Measurements from ENCODE around the gene ANKDD1A.

Gene ANKDD1A

DNA sequence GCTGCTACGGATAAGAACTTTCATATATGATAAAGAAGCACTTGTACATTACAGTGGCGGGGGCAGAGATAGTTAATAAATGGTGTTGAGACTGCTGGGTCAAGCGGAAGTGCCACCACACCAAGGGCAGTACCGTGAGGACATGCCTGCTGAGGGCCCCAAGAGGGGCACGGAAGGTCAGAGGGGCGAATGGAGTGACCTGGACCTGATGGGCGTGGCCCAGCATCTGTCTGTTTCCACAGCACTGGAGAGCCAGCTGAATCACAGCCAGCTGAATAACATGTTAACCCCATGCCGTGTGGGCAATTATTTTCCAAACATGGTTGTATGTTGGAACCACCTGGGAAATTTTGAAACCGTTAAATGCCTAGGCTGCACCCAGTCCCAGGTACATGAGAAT lies 37.2 kb downstream of the ANKDD1A start:
- Histone ChIP-seq H3K4me3 (ENCODE audit: low read depth, low read length) (no peak overlapping the region), H3K4me1 (ENCODE audit: control insufficient read depth, insufficient read depth, low read length) (no peaks in the 10 kb centered on the region), H3K9me3 (ENCODE audit: control insufficient read depth, insufficient read depth, low read depth, low read length) (no peaks in the 10 kb centered on the region), H3K27ac (ENCODE audit: extremely low read depth, low read depth, low read length) (no peak overlapping the region), H3K36me3 (ENCODE audit: control insufficient read depth in 2 of 2, insufficient read depth in 1 of 2, low read length in 2 of 2) (no peaks in the 10 kb centered on the region)
- POLR2A ChIA-PET, result no interaction called here
- CTCF ChIA-PET, result interaction anchor here (0.8 kb wide), 1 partner anchor 16 kb away, joined by 4 read pairs; no protein-coding TSS in a partner anchor
- no peak for TF ChIP-seq ZNF658 (tag by site-specific recombination; IDR thresholded peaks at IDR 0.05)
- no peak for TF ChIP-seq ZNF558 (tag by site-specific recombination; IDR thresholded peaks at IDR 0.05)
- no peak for TF ChIP-seq ZBTB48 (tag by site-specific recombination; IDR thresholded peaks at IDR 0.05)

DNA sequence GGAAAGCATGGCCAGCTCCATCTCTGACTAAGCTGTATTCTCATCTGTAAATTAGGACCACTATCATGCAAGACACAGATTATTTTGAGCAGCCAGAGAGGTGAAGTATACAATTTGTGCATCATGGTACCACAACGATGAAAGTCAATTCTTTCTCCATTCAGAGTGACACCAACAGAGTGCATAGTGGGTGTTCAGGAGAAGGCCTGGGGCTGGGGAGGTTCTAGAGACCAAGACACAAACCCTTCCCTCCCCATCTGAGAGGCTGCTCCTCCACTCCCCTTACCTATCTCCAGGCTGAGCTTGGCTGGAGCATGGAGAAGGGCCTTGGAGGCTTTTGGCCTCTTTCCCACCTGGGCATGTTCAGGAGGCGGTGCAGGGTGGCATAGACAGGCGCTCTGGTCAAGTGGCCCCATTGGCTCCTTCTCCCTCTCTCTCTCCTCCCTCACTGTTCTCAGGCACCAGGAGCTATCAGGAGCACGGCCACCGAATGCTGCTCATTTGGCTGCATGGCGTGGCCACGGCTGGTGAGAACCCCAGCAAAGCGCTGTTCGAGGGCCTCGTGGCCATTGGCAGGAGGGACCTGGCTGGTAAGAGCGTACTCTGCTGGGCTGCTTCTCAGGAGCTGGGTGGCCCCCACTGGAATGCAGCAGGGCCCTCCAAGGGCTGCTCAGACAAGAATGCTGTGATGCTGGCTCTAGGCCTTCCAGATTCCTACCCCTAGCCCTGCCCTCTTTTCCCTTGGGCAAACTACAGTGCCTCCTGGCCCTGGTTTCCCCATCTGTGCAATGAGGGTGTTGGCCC lies 37.9 kb downstream of the ANKDD1A start:
- Histone ChIP-seq H3K27ac (ENCODE audit: extremely low read depth, low read depth, low read length) (no peak overlapping the region), H3K4me3 (ENCODE audit: low read depth, low read length) (no peak overlapping the region), H3K9me3 (ENCODE audit: control insufficient read depth, insufficient read depth, low read depth, low read length) (no peaks in the 10 kb centered on the region), H3K36me3 (ENCODE audit: control insufficient read depth in 2 of 2, insufficient read depth in 1 of 2, low read length in 2 of 2) (no peaks in the 10 kb centered on the region), H3K4me1 (ENCODE audit: control insufficient read depth, insufficient read depth, low read length) (no peaks in the 10 kb centered on the region)
- 0 out of 2 replicates have a peak, but pooled peaks have one; percentile 21 for TF ChIP-seq GLIS2 (tag by site-specific recombination; IDR thresholded peaks at IDR 0.05)
- no peak for TF ChIP-seq ZNF677 (tag by site-specific recombination; IDR thresholded peaks at IDR 0.05)
- ChIA-PET POLR2A (no interaction called here), CTCF (interaction anchor here (0.7 to 0.8 kb wide), 2 partner anchors 17 to 200 kb away, joined by 3 to 4 read pairs; no protein-coding TSS in a partner anchor)

DNA sequence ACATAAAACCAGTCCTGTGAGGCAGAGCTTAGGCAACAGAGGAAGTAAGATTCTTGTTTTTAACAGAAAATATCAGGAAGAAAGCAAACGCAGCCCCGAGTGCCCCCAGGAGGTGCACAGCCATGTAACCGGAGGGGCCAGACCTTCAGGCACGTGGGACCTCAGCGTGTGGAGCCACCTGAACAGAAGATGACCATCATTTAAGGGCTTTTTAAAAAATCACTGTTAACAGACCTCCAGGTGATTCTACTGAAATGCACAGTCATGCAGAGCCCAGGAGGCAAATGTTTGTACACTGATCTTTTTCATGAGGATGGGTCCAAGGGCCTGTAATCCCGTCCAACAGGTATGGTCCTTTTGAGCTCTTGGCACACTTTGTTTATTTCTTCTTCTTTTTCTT lies 39.2 kb downstream of the ANKDD1A start:
- H3K4me3 ChIP-seq (ENCODE audit: low read depth, low read length), result no peak overlapping the region
- H3K36me3 ChIP-seq (ENCODE audit: control insufficient read depth in 2 of 2, insufficient read depth in 1 of 2, low read length in 2 of 2), result peaks cover 0 to 3% of the 10 kb centered on the region in 2 experiments; a peak in 1 of 3 replicates
- no peaks in the 10 kb centered on the region for H3K4me1 ChIP-seq (ENCODE audit: control insufficient read depth, insufficient read depth, low read length)
- H3K27ac ChIP-seq (ENCODE audit: extremely low read depth, low read depth, low read length), result no peak overlapping the region
- H3K9me3 ChIP-seq (ENCODE audit: control insufficient read depth, insufficient read depth, low read depth, low read length), result no peaks in the 10 kb centered on the region
- CTCF ChIA-PET, result interaction anchor here (0.7 kb wide), 1 partner anchor 140 kb away, joined by 3 read pairs; no protein-coding TSS in a partner anchor
- POLR2A ChIA-PET, result interaction anchor here (0.6 kb wide), 1 partner anchor 31 kb away, joined by 4 read pairs; no protein-coding TSS in a partner anchor
- TF ChIP-seq ZFP41 (tag by site-specific recombination; IDR thresholded peaks at IDR 0.05; ENCODE audit: borderline replicate concordance) (no peak), ZNF514 (tag by site-specific recombination; IDR thresholded peaks at IDR 0.05) (no peak), SCRT2 (tag by site-specific recombination; IDR thresholded peaks at IDR 0.05) (no peak), ZNF747 (tag by site-specific recombination; IDR thresholded peaks at IDR 0.05) (no peak), MZF1 (tag by site-specific recombination; IDR thresholded peaks at IDR 0.05; ENCODE audit: borderline replicate concordance) (no peak), ZNF311 (tag by site-specific recombination; IDR thresholded peaks at IDR 0.05; ENCODE audit: borderline replicate concordance) (no peak), ZNF211 (tag by site-specific recombination; IDR thresholded peaks at IDR 0.05; ENCODE audit: low read depth) (no peak), OVOL3 (tag by site-specific recombination; IDR thresholded peaks at IDR 0.05) (no peak), ZNF670 (tag by site-specific recombination; IDR thresholded peaks at IDR 0.05; ENCODE audit: low read depth) (no peak), ZNF548 (tag by site-specific recombination; IDR thresholded peaks at IDR 0.05) (no peak), KLF1 (tag by site-specific recombination; IDR thresholded peaks at IDR 0.05) (no peak), SP7 (tag by site-specific recombination; IDR thresholded peaks at IDR 0.05) (no peak)
- TF ChIP-seq, protein P1, sequence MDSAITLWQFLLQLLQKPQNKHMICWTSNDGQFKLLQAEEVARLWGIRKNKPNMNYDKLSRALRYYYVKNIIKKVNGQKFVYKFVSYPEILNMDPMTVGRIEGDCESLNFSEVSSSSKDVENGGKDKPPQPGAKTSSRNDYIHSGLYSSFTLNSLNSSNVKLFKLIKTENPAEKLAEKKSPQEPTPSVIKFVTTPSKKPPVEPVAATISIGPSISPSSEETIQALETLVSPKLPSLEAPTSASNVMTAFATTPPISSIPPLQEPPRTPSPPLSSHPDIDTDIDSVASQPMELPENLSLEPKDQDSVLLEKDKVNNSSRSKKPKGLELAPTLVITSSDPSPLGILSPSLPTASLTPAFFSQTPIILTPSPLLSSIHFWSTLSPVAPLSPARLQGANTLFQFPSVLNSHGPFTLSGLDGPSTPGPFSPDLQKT (IDR thresholded peaks at IDR 0.05; ENCODE audit: borderline replicate concordance, low read depth, low read length), result no peak
- TF ChIP-seq, protein P2, sequence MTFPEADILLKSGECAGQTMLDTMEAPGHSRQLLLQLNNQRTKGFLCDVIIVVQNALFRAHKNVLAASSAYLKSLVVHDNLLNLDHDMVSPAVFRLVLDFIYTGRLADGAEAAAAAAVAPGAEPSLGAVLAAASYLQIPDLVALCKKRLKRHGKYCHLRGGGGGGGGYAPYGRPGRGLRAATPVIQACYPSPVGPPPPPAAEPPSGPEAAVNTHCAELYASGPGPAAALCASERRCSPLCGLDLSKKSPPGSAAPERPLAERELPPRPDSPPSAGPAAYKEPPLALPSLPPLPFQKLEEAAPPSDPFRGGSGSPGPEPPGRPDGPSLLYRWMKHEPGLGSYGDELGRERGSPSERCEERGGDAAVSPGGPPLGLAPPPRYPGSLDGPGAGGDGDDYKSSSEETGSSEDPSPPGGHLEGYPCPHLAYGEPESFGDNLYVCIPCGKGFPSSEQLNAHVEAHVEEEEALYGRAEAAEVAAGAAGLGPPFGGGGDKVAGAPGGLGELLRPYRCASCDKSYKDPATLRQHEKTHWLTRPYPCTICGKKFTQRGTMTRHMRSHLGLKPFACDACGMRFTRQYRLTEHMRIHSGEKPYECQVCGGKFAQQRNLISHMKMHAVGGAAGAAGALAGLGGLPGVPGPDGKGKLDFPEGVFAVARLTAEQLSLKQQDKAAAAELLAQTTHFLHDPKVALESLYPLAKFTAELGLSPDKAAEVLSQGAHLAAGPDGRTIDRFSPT (tag by site-specific recombination; IDR thresholded peaks at IDR 0.05), result no peak
- TF ChIP-seq, protein P3, sequence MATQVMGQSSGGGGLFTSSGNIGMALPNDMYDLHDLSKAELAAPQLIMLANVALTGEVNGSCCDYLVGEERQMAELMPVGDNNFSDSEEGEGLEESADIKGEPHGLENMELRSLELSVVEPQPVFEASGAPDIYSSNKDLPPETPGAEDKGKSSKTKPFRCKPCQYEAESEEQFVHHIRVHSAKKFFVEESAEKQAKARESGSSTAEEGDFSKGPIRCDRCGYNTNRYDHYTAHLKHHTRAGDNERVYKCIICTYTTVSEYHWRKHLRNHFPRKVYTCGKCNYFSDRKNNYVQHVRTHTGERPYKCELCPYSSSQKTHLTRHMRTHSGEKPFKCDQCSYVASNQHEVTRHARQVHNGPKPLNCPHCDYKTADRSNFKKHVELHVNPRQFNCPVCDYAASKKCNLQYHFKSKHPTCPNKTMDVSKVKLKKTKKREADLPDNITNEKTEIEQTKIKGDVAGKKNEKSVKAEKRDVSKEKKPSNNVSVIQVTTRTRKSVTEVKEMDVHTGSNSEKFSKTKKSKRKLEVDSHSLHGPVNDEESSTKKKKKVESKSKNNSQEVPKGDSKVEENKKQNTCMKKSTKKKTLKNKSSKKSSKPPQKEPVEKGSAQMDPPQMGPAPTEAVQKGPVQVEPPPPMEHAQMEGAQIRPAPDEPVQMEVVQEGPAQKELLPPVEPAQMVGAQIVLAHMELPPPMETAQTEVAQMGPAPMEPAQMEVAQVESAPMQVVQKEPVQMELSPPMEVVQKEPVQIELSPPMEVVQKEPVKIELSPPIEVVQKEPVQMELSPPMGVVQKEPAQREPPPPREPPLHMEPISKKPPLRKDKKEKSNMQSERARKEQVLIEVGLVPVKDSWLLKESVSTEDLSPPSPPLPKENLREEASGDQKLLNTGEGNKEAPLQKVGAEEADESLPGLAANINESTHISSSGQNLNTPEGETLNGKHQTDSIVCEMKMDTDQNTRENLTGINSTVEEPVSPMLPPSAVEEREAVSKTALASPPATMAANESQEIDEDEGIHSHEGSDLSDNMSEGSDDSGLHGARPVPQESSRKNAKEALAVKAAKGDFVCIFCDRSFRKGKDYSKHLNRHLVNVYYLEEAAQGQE (tag by site-specific recombination; IDR thresholded peaks at IDR 0.05), result no peak
- TF ChIP-seq, protein P4, sequence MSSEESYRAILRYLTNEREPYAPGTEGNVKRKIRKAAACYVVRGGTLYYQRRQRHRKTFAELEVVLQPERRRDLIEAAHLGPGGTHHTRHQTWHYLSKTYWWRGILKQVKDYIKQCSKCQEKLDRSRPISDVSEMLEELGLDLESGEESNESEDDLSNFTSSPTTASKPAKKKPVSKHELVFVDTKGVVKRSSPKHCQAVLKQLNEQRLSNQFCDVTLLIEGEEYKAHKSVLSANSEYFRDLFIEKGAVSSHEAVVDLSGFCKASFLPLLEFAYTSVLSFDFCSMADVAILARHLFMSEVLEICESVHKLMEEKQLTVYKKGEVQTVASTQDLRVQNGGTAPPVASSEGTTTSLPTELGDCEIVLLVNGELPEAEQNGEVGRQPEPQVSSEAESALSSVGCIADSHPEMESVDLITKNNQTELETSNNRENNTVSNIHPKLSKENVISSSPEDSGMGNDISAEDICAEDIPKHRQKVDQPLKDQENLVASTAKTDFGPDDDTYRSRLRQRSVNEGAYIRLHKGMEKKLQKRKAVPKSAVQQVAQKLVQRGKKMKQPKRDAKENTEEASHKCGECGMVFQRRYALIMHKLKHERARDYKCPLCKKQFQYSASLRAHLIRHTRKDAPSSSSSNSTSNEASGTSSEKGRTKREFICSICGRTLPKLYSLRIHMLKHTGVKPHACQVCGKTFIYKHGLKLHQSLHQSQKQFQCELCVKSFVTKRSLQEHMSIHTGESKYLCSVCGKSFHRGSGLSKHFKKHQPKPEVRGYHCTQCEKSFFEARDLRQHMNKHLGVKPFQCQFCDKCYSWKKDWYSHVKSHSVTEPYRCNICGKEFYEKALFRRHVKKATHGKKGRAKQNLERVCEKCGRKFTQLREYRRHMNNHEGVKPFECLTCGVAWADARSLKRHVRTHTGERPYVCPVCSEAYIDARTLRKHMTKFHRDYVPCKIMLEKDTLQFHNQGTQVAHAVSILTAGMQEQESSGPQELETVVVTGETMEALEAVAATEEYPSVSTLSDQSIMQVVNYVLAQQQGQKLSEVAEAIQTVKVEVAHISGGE (tag by site-specific recombination; conservative IDR thresholded peaks at IDR 0.05; ENCODE audit: low read depth), result no peak

All from HEK293 (cell line).